Stomach (tissue), 4 donors: ENCODE measurements around the gene EIF1AX.

ENCODE experiments used
- CTCF ChIP-seq, 7 experiments: fragments of 450-650 bp in 4 of 7; fragments of 200-600 bp in 3 of 7; sonication (generic) in 3 of 7; IDR thresholded peaks; one replicate each; pipeline ENCODE4 v1.5.1; 2016 to 2019; ENCODE audit warnings: antibody characterized with exemption in 7 of 7, control low read depth in 2 of 7, mild to moderate bottlenecking in 1 of 7
- POLR2A ChIP-seq, 4 donors: fragments of 450-650 bp; IDR thresholded peaks; one replicate each; pipeline ENCODE4 v1.6.1; 2016; ENCODE audit warnings: antibody characterized with exemption in 4 of 4, control low read depth in 2 of 4, mild to moderate bottlenecking in 1 of 4, moderate library complexity in 1 of 4
- POLR2AphosphoS5 ChIP-seq, 3 donors: sonication (generic); formaldehyde crosslinking; IDR thresholded peaks; one replicate each; pipeline ENCODE4 v1.6.1; 2016; ENCODE audit warnings: antibody characterized with exemption in 3 of 3

DNA sequence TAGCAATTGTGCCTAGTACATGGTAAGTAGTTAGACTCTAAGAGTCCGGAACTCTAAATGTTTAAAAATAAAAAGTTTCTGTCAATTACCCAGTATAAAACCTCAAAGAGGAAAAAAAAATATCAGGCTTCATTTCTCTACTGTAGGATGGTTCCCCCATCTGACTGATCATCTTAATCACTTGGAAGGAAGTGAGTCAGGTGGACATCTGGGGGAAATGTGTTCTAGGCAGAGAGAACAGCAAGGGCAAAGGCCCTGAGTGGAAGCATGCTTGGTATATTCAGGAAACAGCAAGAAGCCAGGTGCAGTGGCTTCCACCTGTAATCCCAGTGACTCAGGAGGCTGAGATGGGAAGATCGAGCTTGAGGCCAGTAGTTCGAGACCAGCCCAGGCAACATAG is 2.9 kb upstream of the EIF1AX start:
- no peak for TF ChIP-seq CTCF (IDR thresholded peaks at IDR 0.05)
- TF ChIP-seq POLR2A (IDR thresholded peaks at IDR 0.05): no peak
- TF ChIP-seq POLR2AphosphoS5 (IDR thresholded peaks at IDR 0.05): no peak
